Activated CD8-positive, alpha-beta T cell treated with anti-CD3 and anti-CD28 coated beads, Interleukin-2, amount 10 ng/mL, durations not matched to agents 7 days and 5 days (primary cell): ENCODE measurements around the gene CTNND2. TPM values are rescaled to one million over a fixed set of nuclear protein-coding genes. Genes with fewer than 3 reads are reported as not detected.
"Not testable (repeated sequence)": the region's sequence is repeated elsewhere in the genome, so short reads cannot be mapped to it uniquely, and the experiment has no call there.

Experiments used
- ATAC-seq: fragments of 150-1000 bp; cut with Tn5 transposase; one replicate; pipeline ENCODE4 v1.10.0; 2021; ENCODE audit warnings: moderate library complexity
- CTCF ChIA-PET: fragments of 350-600 bp; sonication (Branson Sonifier 250); formaldehyde crosslinking; loops from one replicate; lab custom pipeline; 2021; ENCODE audit warnings: antibody characterized with exemption; lab: Charles Lee
- POLR2A ChIA-PET: fragments of 350-600 bp; sonication (Branson Sonifier 250); formaldehyde crosslinking; loops from one replicate; lab custom pipeline; 2021; ENCODE audit warnings: antibody characterized with exemption; lab: Charles Lee
- DNase-seq: peaks from one replicate; pipeline ENCODE4 v3.0.0-alpha.2; 2020
- H3K27ac Mint-ChIP-seq: one replicate; pipeline ENCODE4 v1.8.0; 2021; ENCODE audit warnings: mild to moderate bottlenecking, mixed read lengths
- H3K27me3 Mint-ChIP-seq: one replicate; pipeline ENCODE4 v1.8.0; 2021; ENCODE audit warnings: low read depth, mixed read lengths
- H3K36me3 Mint-ChIP-seq: one replicate; pipeline ENCODE4 v1.8.0; 2021; ENCODE audit warnings: low read depth, mixed read lengths
- H3K4me1 Mint-ChIP-seq: one replicate; pipeline ENCODE4 v1.8.0; 2021; ENCODE audit warnings: low read depth, mixed read lengths
- H3K4me3 Mint-ChIP-seq: one replicate; pipeline ENCODE4 v1.8.0; 2021; ENCODE audit warnings: mild to moderate bottlenecking, mixed read lengths
- H3K9me3 Mint-ChIP-seq: one replicate; pipeline ENCODE4 v1.8.0; 2022; ENCODE audit warnings: mixed read lengths; ENCODE audit not compliant: insufficient read depth
- total RNA-seq, 2 experiments: library from RNA; stranded (reverse); gene quantifications; one replicate each; pipeline ENCODE4 v1.2.3, GENCODE V29; 2021

Gene CTNND2
- total RNA-seq, 2 experiments from 2014 or later, result not detected

GRCh38 chr5:11414732-11415131, 489.5 kb downstream of the CTNND2 start:
- DNase-seq, H3K36me3 Mint-ChIP-seq, CTCF ChIA-PET, H3K27ac Mint-ChIP-seq, ATAC-seq, H3K9me3 Mint-ChIP-seq, H3K27me3 Mint-ChIP-seq, POLR2A ChIA-PET, H3K4me3 Mint-ChIP-seq, H3K4me1 Mint-ChIP-seq: not testable (repeated sequence)

GRCh38 chr5:11411621-11412020, 492.6 kb downstream of the CTNND2 start:
- Mint-ChIP-seq H3K27me3 (no peaks in the 10 kb centered on the region), H3K4me1 (no peaks in the 10 kb centered on the region), H3K9me3 (no peaks in the 10 kb centered on the region), H3K27ac (no peak overlapping the region), H3K36me3 (no peaks in the 10 kb centered on the region), H3K4me3 (no peak overlapping the region)
- ChIA-PET CTCF (no interaction called here), POLR2A (no interaction called here)
- DNase-seq (no peak), ATAC-seq (no peak)

GRCh38 chr5:11407556-11408145, 496.6 kb downstream of the CTNND2 start:
- ChIA-PET CTCF (no interaction called here), POLR2A (no interaction called here)
- no peaks in the 10 kb centered on the region for H3K36me3 Mint-ChIP-seq
- DNase-seq (no peak), ATAC-seq (no peak)
- H3K4me3 Mint-ChIP-seq, result no peak overlapping the region
- no peaks in the 10 kb centered on the region for H3K9me3 Mint-ChIP-seq
- H3K4me1 Mint-ChIP-seq, result no peaks in the 10 kb centered on the region
- H3K27me3 Mint-ChIP-seq, result no peaks in the 10 kb centered on the region
- no peak overlapping the region for H3K27ac Mint-ChIP-seq

- POLR2A ChIA-PET, result no interaction called here
- H3K27me3 Mint-ChIP-seq, result no peaks in the 10 kb centered on the region
- CTCF ChIA-PET, result no interaction called here
- H3K27ac Mint-ChIP-seq, result no peak overlapping the region
- no peak overlapping the region for H3K4me3 Mint-ChIP-seq
- no peak for ATAC-seq
- no peaks in the 10 kb centered on the region for H3K4me1 Mint-ChIP-seq
- DNase-seq, result no peak
- no peaks in the 10 kb centered on the region for H3K9me3 Mint-ChIP-seq
- H3K36me3 Mint-ChIP-seq, result no peaks in the 10 kb centered on the region
These were observed 503.9 kb downstream of the CTNND2 start for GRCh38 chr5:11400316-11400715.

- Mint-ChIP-seq H3K9me3 (no peaks in the 10 kb centered on the region), H3K36me3 (no peaks in the 10 kb centered on the region), H3K4me1 (no peaks in the 10 kb centered on the region), H3K27ac (no peak overlapping the region), H3K27me3 (no peaks in the 10 kb centered on the region), H3K4me3 (no peak overlapping the region)
- no peak for DNase-seq
- ChIA-PET CTCF (no interaction called here), POLR2A (no interaction called here)
- ATAC-seq, result no peak
These were observed 505.5 kb downstream of the CTNND2 start for GRCh38 chr5:11398728-11399127.

GRCh38 chr5:11397549-11397948, 506.7 kb downstream of the CTNND2 start:
- no peaks in the 10 kb centered on the region for H3K9me3 Mint-ChIP-seq
- H3K36me3 Mint-ChIP-seq, result no peaks in the 10 kb centered on the region
- no peaks in the 10 kb centered on the region for H3K4me1 Mint-ChIP-seq
- H3K27me3 Mint-ChIP-seq, result no peaks in the 10 kb centered on the region
- no peak overlapping the region for H3K27ac Mint-ChIP-seq
- ATAC-seq, result no peak
- ChIA-PET POLR2A (no interaction called here), CTCF (no interaction called here)
- DNase-seq, result no peak
- H3K4me3 Mint-ChIP-seq, result no peak overlapping the region

GRCh38 chr5:11396917-11397316, 507.3 kb downstream of the CTNND2 start:
- ChIA-PET CTCF (no interaction called here), POLR2A (no interaction called here)
- H3K27ac Mint-ChIP-seq, result no peak overlapping the region
- no peaks in the 10 kb centered on the region for H3K9me3 Mint-ChIP-seq
- no peaks in the 10 kb centered on the region for H3K27me3 Mint-ChIP-seq
- no peak overlapping the region for H3K4me3 Mint-ChIP-seq
- no peaks in the 10 kb centered on the region for H3K4me1 Mint-ChIP-seq
- ATAC-seq (no peak), DNase-seq (no peak)
- no peaks in the 10 kb centered on the region for H3K36me3 Mint-ChIP-seq

- no peaks in the 10 kb centered on the region for H3K36me3 Mint-ChIP-seq
- ATAC-seq (no peak), DNase-seq (no peak)
- ChIA-PET POLR2A (no interaction called here), CTCF (no interaction called here)
- no peak overlapping the region for H3K4me3 Mint-ChIP-seq
- H3K27ac Mint-ChIP-seq, result no peak overlapping the region
- no peaks in the 10 kb centered on the region for H3K27me3 Mint-ChIP-seq
- no peaks in the 10 kb centered on the region for H3K9me3 Mint-ChIP-seq
- H3K4me1 Mint-ChIP-seq, result no peaks in the 10 kb centered on the region
These were observed 509.3 kb downstream of the CTNND2 start for GRCh38 chr5:11394933-11395332.

GRCh38 chr5:11390291-11390767, 513.9 kb downstream of the CTNND2 start:
- no peak for DNase-seq
- ATAC-seq, result no peak
- Mint-ChIP-seq H3K4me3 (no peak overlapping the region), H3K4me1 (peaks cover 3% of the 10 kb centered on the region), H3K27ac (no peak overlapping the region), H3K9me3 (no peaks in the 10 kb centered on the region), H3K27me3 (peaks cover 12% of the 10 kb centered on the region), H3K36me3 (no peaks in the 10 kb centered on the region)
- ChIA-PET CTCF (no interaction called here), POLR2A (no interaction called here)

- no peak for ATAC-seq
- CTCF ChIA-PET, result no interaction called here
These were observed 516.9 kb downstream of the CTNND2 start for GRCh38 chr5:11387382-11387781.

GRCh38 chr5:11386398-11386797, 517.8 kb downstream of the CTNND2 start:
- H3K27me3 Mint-ChIP-seq, result peaks cover 29% of the 10 kb centered on the region
- ATAC-seq (no peak), DNase-seq (no peak)
- H3K36me3 Mint-ChIP-seq, result peaks cover 2% of the 10 kb centered on the region
- H3K4me1 Mint-ChIP-seq, result peaks cover 9% of the 10 kb centered on the region
- H3K9me3 Mint-ChIP-seq, result no peaks in the 10 kb centered on the region
- POLR2A ChIA-PET, result no interaction called here
- no peak overlapping the region for H3K4me3 Mint-ChIP-seq
- CTCF ChIA-PET, result no interaction called here
- no peak overlapping the region for H3K27ac Mint-ChIP-seq

More at GRCh38 chr5:11387382-11387781, 516.9 kb downstream of the CTNND2 start:
- no peak for DNase-seq
- peaks cover 9% of the 10 kb centered on the region for H3K4me1 Mint-ChIP-seq
- no peak overlapping the region for H3K4me3 Mint-ChIP-seq
- POLR2A ChIA-PET, result no interaction called here
- peaks cover 2% of the 10 kb centered on the region for H3K36me3 Mint-ChIP-seq
- H3K27ac Mint-ChIP-seq, result no peak overlapping the region
- H3K9me3 Mint-ChIP-seq, result no peaks in the 10 kb centered on the region
- H3K27me3 Mint-ChIP-seq, result peaks cover 29% of the 10 kb centered on the region

GRCh38 chr5:11385901-11386293, 518.3 kb downstream of the CTNND2 start:
- POLR2A ChIA-PET, result no interaction called here
- no peak overlapping the region for H3K4me3 Mint-ChIP-seq
- no peaks in the 10 kb centered on the region for H3K9me3 Mint-ChIP-seq
- H3K4me1 Mint-ChIP-seq, result peaks cover 9% of the 10 kb centered on the region
- H3K27me3 Mint-ChIP-seq, result peaks cover 29% of the 10 kb centered on the region
- CTCF ChIA-PET, result no interaction called here
- no peak overlapping the region for H3K27ac Mint-ChIP-seq
- DNase-seq (no peak), ATAC-seq (no peak)
- peaks cover 2% of the 10 kb centered on the region for H3K36me3 Mint-ChIP-seq
